Coronary artery (tissue), 2 donors: ENCODE data around the gene TMEM252.

ENCODE experiments used
- DNase-seq: peaks from one replicate; pipeline ENCODE4 v3.0.0-alpha.2; 2017; ENCODE audit warnings: low spot score
- H3K27ac ChIP-seq, 2 donors: fragments of 200-600 bp; sonication (generic); one replicate each; pipeline ENCODE4 v1.5.1; 2016 to 2019
- H3K4me3 ChIP-seq: fragments of 200-600 bp; sonication (generic); 2 replicates; pipeline ENCODE4 v1.5.1; 2016; ENCODE audit warnings: mild to moderate bottlenecking, moderate library complexity
- CTCF ChIP-seq: fragments of 200-600 bp; sonication (generic); IDR thresholded peaks from one replicate; pipeline ENCODE4 v1.5.1; 2019; ENCODE audit warnings: antibody characterized with exemption

Gene TMEM252

GRCh38 chr9:68574150-68574549 lies 33.5 kb upstream of the TMEM252 start:
- H3K4me3 ChIP-seq, result no peak overlapping the region
- DNase-seq, result no peak
- H3K27ac ChIP-seq, result no peak overlapping the region
- no peak for TF ChIP-seq CTCF

- Histone ChIP-seq H3K4me3 (no peak overlapping the region), H3K27ac (peak overlapping the region; percentile 77 to 83)
- TF ChIP-seq CTCF, result no peak
- DNase-seq, result no peak
Measured at GRCh38 chr9:68567565-68567964, 26.9 kb upstream of the TMEM252 start.

GRCh38 chr9:68562461-68562860 lies 21.8 kb upstream of the TMEM252 start:
- no peak for TF ChIP-seq CTCF
- DNase-seq, result no peak
- Histone ChIP-seq H3K27ac (no peak overlapping the region), H3K4me3 (no peak overlapping the region)

- TF ChIP-seq CTCF, result no peak
- Histone ChIP-seq H3K4me3 (peak overlapping the region; percentile 9), H3K27ac (peak overlapping the region; percentile 42 to 75)
- peak; percentile 84 for DNase-seq
Measured at GRCh38 chr9:68560071-68560844, 19.6 kb upstream of the TMEM252 start.

GRCh38 chr9:68558545-68558944 lies 17.9 kb upstream of the TMEM252 start:
- TF ChIP-seq CTCF, result no peak
- DNase-seq, result no peak
- Histone ChIP-seq H3K4me3 (no peak overlapping the region), H3K27ac (no peak overlapping the region)

- TF ChIP-seq CTCF, result no peak
- no peak for DNase-seq
- no peak overlapping the region for H3K27ac ChIP-seq
- H3K4me3 ChIP-seq, result no peak overlapping the region
Measured at GRCh38 chr9:68555437-68556150, 14.9 kb upstream of the TMEM252 start.
